Measurements from ENCODE around the gene MAFF. TPM values are rescaled to one million over a fixed set of nuclear protein-coding genes. Genes with fewer than 3 reads are reported as not detected.
A peak's percentile ranks its signal among the peaks of the same experiment; 100 is the strongest.

MAFF gene
- total RNA-seq, 4 donors from 2014 or later, result 5.1 to 14.2 (median 12.0) TPM

- Histone ChIP-seq H3K27ac (peak overlapping the region; percentile 6 to 71 (median 46)), H3K27me3 (no peaks in the 10 kb centered on the region), H3K4me3 (no peak overlapping the region), H3K4me1 (peaks cover 0 to 22% (median 0%) of the 10 kb centered on the region in 4 donors), H3K36me3 (peaks cover 0 to 71% (median 0%) of the 10 kb centered on the region in 3 donors), H3K9me3 (no peaks in the 10 kb centered on the region)
- no peak for DNase-seq
- no peak for TF ChIP-seq POLR2A (IDR thresholded peaks at IDR 0.05)
- TF ChIP-seq CTCF (IDR thresholded peaks at IDR 0.05), result no peak
Measured at GRCh38 chr22:38228326-38228872, 26.6 kb downstream of the MAFF start.

GRCh38 chr22:38228873-38229740 lies 27.3 kb downstream of the MAFF start:
- peaks cover 0 to 67% (median 0%) of the 10 kb centered on the region in 3 donors for H3K36me3 ChIP-seq
- H3K4me3 ChIP-seq, result no peak overlapping the region
- H3K4me1 ChIP-seq, result peaks cover 0 to 22% (median 0%) of the 10 kb centered on the region in 4 donors

GRCh38 chr22:38230108-38230825 lies 28.5 kb downstream of the MAFF start:
- Histone ChIP-seq H3K27ac (peak overlapping the region in 2 of 4 donors; percentile 15 to 57), H3K27me3 (no peaks in the 10 kb centered on the region), H3K9me3 (no peaks in the 10 kb centered on the region), H3K4me1 (peaks cover 0 to 22% (median 0%) of the 10 kb centered on the region in 4 donors), H3K4me3 (no peak overlapping the region), H3K36me3 (peaks cover 0 to 66% (median 0%) of the 10 kb centered on the region in 3 donors)
- peak in 2 of 3 donors; percentile 68 to 78 for DNase-seq
- TF ChIP-seq CTCF (IDR thresholded peaks at IDR 0.05), result peak in 4 of 6 experiments; percentile 31 to 76 (median 73)
- TF ChIP-seq POLR2A (IDR thresholded peaks at IDR 0.05), result no peak

More at GRCh38 chr22:38228873-38229740, 27.3 kb downstream of the MAFF start:
- TF ChIP-seq CTCF (IDR thresholded peaks at IDR 0.05) (no peak), POLR2A (IDR thresholded peaks at IDR 0.05) (no peak)
- peak overlapping the region in 3 of 4 donors; percentile 21 to 75 (median 70) for H3K27ac ChIP-seq
- H3K9me3 ChIP-seq, result no peaks in the 10 kb centered on the region
- peak in 2 of 3 donors; percentile 68 to 70 for DNase-seq
- H3K27me3 ChIP-seq, result no peaks in the 10 kb centered on the region

- H3K9me3 ChIP-seq, result no peaks in the 10 kb centered on the region
- DNase-seq, result peak in 1 of 3 donors; percentile 29
- TF ChIP-seq CTCF (IDR thresholded peaks at IDR 0.05) (no peak), POLR2A (IDR thresholded peaks at IDR 0.05) (no peak)
- no peak overlapping the region for H3K4me3 ChIP-seq
- peaks cover 0 to 60% (median 0%) of the 10 kb centered on the region in 3 donors for H3K36me3 ChIP-seq
- no peaks in the 10 kb centered on the region for H3K27me3 ChIP-seq
- peak overlapping the region in 2 of 4 donors; percentile 15 to 57 for H3K27ac ChIP-seq
- H3K4me1 ChIP-seq, result peaks cover 0 to 22% (median 0%) of the 10 kb centered on the region in 4 donors
Measured at GRCh38 chr22:38230916-38231315, 29.1 kb downstream of the MAFF start.

DNA sequence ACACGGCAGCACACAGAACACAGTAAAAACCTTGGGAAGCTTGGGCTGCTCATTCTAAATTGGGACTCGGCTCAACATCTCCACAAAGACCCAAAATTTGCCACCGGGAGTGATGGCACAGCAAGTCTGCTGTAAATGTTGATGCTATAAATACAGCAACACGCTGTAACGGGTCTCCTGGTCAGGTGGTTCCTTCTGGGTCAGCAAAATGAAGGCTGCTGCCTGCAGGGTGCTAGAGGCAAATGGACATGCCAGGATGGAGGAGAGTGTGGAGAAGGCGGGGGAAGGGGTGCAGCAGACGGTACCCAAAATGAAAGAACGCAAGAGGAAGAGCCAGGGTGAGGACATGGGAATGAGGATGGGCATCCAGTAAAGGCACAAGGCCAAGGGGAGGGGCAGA lies 30.4 kb downstream of the MAFF start:
- no peak overlapping the region for H3K4me3 ChIP-seq
- no peaks in the 10 kb centered on the region for H3K27me3 ChIP-seq
- TF ChIP-seq POLR2A (IDR thresholded peaks at IDR 0.05) (no peak), CTCF (IDR thresholded peaks at IDR 0.05) (no peak)
- peaks cover 0 to 50% (median 0%) of the 10 kb centered on the region in 3 donors for H3K36me3 ChIP-seq
- no peaks in the 10 kb centered on the region for H3K9me3 ChIP-seq
- DNase-seq, result no peak
- no peak overlapping the region for H3K27ac ChIP-seq
- peaks cover 0 to 22% (median 0%) of the 10 kb centered on the region in 4 donors for H3K4me1 ChIP-seq

Measured in Peyer's patch (tissue), 4 donors.